Effector CD8-positive, alpha-beta T cell (primary cell): ENCODE data around the gene RNU2-1.
"Not testable (repeated sequence)": the region's sequence is repeated elsewhere in the genome, so short reads cannot be mapped to it uniquely, and the experiment has no call there.

ENCODE experiments used
- DNase-seq: peaks from one replicate; lab custom pipeline; 2025; lab: John Stamatoyannopoulos, UW
- total RNA-seq, 4 experiments: gene quantifications; one replicate each; lab custom pipeline; 2026; lab: John Stamatoyannopoulos, UW

Gene RNU2-1
- 0 reads per million in 4 experiments for total RNA-seq

- not testable (repeated sequence) for DNase-seq
Measured at GRCh38 chr17:43233877-43234276, at the start of gene RNU2-1. RNU2-1 (minus strand) TSS chr17:43233977.

DNA sequence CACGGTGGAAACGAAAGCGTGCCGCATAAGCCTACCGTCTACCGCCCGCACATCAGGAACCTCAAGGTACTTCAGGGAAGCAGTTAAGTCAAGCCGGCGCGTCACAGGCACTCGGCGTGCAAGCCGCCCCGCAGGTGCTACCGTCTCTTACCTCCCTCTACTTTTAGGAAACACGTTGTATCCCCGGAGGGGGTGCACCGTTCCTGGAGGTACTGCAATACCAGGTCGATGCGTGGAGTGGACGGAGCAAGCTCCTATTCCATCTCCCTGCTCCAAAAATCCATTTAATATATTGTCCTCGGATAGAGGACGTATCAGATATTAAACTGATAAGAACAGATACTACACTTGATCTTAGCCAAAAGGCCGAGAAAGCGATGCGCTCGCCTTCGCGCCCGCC lies 39.1 kb upstream of the RNU2-1 start:
- not testable (repeated sequence) for DNase-seq

- not testable (repeated sequence) for DNase-seq
Measured at GRCh38 chr17:43272483-43272882, 38.7 kb upstream of the RNU2-1 start.

DNA sequence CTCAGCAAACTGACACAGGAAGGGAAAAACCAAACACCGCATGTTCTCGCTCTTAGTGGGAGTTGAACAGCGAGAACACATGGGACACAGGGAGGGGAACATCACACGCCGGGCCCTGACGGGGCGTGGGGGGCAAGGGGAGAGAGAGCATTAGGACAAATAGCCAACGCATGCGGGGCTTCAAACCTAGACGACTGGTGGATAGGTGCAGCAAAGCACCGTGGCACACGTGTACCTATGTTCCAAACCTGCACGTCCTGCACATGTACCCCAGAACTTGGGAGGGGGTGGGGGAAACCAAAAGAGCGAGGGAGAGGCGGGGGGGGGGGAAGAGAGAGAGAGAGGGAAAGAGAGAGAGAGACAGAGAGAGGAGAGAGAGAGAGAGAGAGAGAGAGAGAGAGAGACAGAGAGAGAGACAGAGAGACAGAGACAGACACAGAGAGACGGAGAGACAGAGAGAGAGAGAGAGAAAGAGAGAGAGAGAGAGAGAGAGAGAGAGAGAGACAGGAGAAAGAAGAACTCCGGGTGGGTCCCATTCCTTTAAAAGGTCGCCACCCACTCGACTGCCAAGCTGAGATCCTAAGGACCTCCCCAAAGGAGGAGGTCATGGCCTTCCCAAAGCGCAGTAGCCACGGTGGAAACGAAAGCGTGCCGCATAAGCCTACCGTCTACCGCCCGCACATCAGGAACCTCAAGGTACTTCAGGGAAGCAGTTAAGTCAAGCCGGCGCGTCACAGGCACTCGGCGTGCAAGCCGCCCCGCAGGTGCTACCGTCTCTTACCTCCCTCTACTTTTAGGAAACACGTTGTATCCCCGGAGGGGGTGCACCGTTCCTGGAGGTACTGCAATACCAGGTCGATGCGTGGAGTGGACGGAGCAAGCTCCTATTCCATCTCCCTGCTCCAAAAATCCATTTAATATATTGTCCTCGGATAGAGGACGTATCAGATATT lies 37.1 kb upstream of the RNU2-1 start:
- not testable (repeated sequence) for DNase-seq

DNA sequence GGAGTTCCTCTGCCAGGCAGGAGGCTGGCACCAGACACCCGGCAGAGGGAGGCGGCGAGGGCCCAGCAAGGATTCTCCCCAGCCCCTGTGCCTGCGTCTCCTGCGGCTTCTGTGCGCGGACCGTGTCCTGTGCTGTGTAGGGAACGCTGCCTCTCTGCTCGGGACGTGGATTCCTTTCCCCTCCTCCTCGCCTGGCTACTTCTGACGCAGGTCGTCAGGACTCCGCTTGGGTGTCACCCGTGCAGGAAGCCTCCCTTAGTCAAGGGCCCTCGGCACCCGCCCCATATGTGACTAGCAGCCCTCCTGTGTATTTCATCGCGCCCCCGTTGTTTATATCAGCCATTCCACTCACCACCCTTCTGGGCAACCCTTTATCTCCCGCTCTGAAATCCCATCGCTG lies 12.7 kb upstream of the RNU2-1 start:
- not testable (repeated sequence) for DNase-seq

- not testable (repeated sequence) for DNase-seq
Measured at GRCh38 chr17:43240596-43241352, 7.0 kb upstream of the RNU2-1 start.

GRCh38 chr17:43239597-43239996 lies 5.8 kb upstream of the RNU2-1 start:
- not testable (repeated sequence) for DNase-seq

DNA sequence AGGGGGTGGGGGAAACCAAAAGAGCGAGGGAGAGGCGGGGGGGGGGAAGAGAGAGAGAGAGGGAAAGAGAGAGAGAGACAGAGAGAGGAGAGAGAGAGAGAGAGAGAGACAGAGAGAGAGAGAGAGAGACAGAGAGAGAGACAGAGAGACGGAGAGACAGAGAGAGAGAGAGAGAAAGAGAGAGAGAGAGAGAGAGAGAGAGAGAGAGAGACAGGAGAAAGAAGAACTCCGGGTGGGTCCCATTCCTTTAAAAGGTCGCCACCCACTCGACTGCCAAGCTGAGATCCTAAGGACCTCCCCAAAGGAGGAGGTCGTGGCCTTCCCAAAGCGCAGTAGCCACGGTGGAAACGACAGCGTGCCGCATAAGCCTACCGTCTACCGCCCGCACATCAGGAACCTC lies 514 bp downstream of the RNU2-1 start:
- not testable (repeated sequence) for DNase-seq

DNA sequence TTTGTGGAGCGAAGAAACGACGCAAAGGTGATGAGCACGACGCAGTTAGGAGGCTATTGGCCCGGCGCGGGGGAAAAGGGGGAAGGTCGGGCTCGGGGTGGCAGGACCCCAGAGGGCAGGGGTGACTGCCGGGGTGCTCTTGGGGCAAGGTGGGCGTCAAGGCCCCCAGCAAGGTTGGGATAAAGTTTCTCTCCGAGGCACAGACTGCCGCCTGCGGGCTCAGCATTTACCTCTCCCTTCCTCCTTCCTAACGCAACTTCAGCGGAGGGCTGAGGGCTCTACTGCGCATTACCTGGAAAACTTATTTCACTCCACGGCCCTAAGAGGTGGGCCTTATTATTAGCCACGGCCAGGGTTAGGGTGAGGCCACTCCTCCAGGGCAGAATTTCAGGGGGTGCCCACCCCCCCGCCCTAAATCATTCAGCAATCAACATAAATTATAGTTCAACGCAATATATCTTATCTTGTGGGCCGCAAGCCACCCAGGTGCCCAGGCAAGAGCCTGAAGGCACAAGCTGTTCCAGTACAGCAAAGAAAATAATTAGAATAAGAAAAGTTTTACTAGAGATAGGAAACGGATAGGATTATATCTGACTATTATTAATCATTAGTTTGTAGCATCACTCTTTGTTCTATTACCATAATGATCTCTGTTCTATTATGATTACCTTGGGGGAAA lies 1.6 kb downstream of the RNU2-1 start:
- DNase-seq, result not testable (repeated sequence)

DNA sequence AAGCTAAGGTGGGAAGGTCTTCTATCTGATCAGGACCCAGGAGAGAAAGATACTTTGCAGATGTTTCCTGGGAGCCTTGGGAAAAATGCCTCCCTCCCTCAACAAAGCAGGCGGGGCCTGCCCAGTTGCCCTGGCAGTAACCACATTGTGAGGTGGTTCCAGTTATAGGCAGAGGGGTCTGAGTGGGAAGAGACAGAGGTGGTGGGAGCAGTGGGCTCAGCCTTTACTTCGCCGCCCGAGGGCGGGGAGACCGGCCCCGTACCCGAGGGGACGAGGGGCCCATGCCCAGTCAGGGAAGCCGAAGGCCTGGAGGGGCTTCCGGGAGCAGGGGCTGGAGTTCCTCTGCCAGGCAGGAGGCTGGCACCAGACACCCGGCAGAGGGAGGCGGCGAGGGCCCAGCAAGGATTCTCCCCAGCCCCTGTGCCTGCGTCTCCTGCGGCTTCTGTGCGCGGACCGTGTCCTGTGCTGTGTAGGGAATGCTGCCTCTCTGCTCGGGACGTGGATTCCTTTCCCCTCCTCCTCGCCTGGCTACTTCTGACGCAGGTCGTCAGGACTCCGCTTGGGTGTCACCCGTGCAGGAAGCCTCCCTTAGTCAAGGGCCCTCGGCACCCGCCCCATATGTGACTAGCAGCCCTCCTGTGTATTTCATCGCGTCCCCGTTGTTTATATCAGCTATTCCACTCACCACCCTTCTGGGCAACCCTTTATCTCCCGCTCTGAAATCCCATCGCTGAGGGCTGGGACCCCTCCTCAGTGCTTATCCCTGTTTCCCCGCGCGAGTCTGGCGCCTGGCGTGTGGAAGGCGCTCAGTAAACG lies 2.4 kb downstream of the RNU2-1 start:
- DNase-seq, result not testable (repeated sequence)

- DNase-seq, result not testable (repeated sequence)
Measured at GRCh38 chr17:43228020-43228782, 5.6 kb downstream of the RNU2-1 start, which contains the start of gene CCDC200. CCDC200 (minus strand) TSS chr17:43228623; CDS start chr17:43228554, 69 bp downstream.

- no peak for DNase-seq
Measured at GRCh38 chr17:43226393-43226792, 7.4 kb downstream of the RNU2-1 start.

DNA sequence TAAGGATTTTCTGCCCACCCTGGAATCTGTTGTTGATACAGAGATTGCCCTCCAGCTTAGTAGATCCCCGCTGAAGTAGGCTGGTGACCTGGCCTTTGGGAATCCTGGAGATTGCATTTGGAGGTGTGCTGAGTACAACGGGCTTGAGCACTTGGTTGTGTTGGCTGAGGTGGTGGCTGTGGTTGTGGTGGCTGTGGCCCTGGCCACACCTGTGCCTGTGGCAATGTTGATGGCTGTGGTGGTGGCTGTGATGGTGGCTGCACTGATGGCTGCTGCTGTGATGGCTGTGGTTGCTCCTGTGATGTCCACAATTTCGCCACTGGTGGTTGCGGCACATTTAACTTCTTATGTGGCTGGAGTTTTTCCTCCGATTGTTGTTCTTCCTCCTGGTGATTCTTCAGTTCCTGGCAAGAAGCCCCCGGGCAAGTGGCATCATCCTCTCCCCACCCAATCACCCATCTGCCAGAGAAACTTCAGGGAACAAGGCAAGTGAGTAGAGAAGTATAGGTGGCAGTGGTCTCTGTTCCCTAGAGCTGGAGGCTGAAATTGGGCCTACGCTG lies 9.6 kb downstream of the RNU2-1 start:
- no peak for DNase-seq

GRCh38 chr17:43220511-43221125 lies 13.2 kb downstream of the RNU2-1 start:
- no peak for DNase-seq

- no peak for DNase-seq
Measured at GRCh38 chr17:43219746-43220380, 13.9 kb downstream of the RNU2-1 start.

DNA sequence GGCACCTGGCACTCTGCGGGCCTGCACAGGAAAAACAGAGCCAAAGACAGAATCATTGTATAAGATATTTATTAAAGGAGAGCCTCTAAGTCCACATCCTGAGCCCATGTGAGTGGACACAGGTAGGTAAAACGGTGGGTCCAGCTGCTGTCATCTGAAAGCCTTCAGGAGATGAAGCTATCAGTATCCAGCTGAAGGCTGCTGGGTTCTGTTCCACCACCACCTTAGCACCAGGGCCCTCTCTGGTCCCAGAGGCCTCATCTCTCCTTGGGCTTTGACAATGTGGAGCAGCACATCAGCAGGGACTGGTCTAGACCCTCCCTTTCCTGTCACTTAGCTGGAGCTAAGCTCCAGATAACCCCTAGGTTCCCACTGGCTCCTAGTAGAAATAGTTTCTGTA lies 14.8 kb downstream of the RNU2-1 start:
- DNase-seq, result no peak

DNA sequence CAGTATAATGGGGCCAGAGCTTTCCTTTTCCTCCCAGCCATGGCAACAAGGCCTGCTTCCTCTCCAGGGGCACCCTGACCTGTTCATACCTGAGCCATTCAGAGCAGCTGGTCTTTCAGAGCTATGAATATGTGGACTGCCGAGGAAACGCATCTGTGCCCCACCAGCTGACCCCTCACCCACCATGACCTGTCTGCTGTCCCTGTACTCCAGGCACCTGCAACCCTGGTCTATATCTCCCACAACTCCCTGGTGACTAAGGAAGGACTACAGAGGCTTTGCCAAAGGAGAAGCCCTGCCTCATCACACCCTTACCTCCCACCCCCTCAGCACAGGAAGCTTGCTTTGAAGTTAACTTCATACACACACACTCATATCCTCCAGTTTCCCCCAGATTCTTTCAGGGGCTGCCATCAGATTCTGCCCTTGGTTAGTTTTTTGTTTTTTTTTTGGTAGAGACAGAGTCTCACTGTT lies 16.1 kb downstream of the RNU2-1 start:
- no peak for DNase-seq

- DNase-seq, result no peak
Measured at GRCh38 chr17:43216762-43217613, 16.8 kb downstream of the RNU2-1 start.
